ENCODE data around the gene S100B.

GRCh38 chr21:46624050-46624449 lies 19.2 kb upstream of the S100B start:
- TF ChIP-seq CTCF (IDR thresholded peaks at IDR 0.05 in 4 of 5, conservative IDR thresholded peaks at IDR 0.05 in 1 of 5) (no peak), POLR2A (IDR thresholded peaks at IDR 0.05) (no peak)

Data from gastrocnemius medialis (tissue), 4 donors.